Right lobe of liver (tissue), 4 donors: ENCODE data around the gene TYSND1.

Source experiments
- CTCF ChIP-seq, 4 donors: fragments of 200-600 bp in 3 of 4; fragments of 450-650 bp in 1 of 4; IDR thresholded peaks; one replicate each; pipeline versions ENCODE4 v1.5.1 to v1.8.0; 2016 to 2022; ENCODE audit warnings: antibody characterized with exemption in 4 of 4, mild to moderate bottlenecking in 2 of 4
- POLR2A ChIP-seq: fragments of 450-650 bp; IDR thresholded peaks from one replicate; pipeline ENCODE4 v1.6.1; 2017; ENCODE audit warnings: antibody characterized with exemption, mild to moderate bottlenecking
- donor health status: DM: no; HTN: no; CAD: no.
- donor health status: DM: no; HTN: no; CAD: no.
- donor health status: DM: no; HTN: yes; CAD: no.

- TF ChIP-seq CTCF (IDR thresholded peaks at IDR 0.05), result no peak
- TF ChIP-seq POLR2A, result no peak
Measured at GRCh38 chr10:70094250-70094649, 52.2 kb downstream of the TYSND1 start.
